ENCODE measurements around the gene RTN4RL1. TPM values are rescaled to one million over a fixed set of nuclear protein-coding genes. Genes with fewer than 3 reads are reported as not detected.

The RTN4RL1 gene
- total RNA-seq, 1 donor, result 1.1 TPM

DNA sequence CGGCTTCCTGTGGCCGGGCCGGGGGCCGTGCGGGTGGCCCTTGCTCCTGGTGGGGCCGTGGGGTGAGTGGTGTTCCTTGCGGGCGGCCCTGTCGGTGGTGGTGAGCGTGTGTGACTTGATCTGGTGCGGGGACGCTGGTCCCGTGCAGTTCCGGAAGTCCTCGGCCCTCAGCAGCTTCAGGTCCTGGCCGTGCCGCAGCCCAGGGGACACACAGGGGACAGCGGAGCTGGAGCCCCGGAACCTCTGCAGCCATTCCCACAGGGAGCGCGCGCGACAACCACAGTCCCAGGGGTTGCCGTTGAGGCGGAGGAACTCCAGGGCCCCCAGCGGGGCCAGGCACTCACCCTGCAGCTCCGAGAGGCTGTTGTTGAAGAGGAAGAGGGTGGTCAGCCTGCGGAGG lies 88.4 kb downstream of the RTN4RL1 start:
- Histone ChIP-seq H3K27me3 (ENCODE audit: insufficient read depth, low read length) (peaks cover 3% of the 10 kb centered on the region), H4K20me1 (ENCODE audit: insufficient read depth, low read length) (no peaks in the 10 kb centered on the region), H3K27ac (ENCODE audit: low read depth, low read length) (no peak overlapping the region), H3K4me2 (ENCODE audit: insufficient read depth, low read length) (no peak overlapping the region), H3K4me3 (ENCODE audit: insufficient read depth, low read length) (no peak overlapping the region), H2AFZ (ENCODE audit: low read length) (no peak overlapping the region), H3K79me2 (ENCODE audit: insufficient read depth, low read length) (no peaks in the 10 kb centered on the region), H3K9me3 (ENCODE audit: low read depth, low read length) (no peaks in the 10 kb centered on the region), H3K4me1 (ENCODE audit: insufficient read depth, low read length) (no peaks in the 10 kb centered on the region), H3K36me3 (ENCODE audit: insufficient read depth, low read length) (no peaks in the 10 kb centered on the region)
- TF ChIP-seq CTCF (IDR thresholded peaks at IDR 0.05; ENCODE audit: extremely low read depth, low read depth, low read length), result no peak
- DNase-seq (ENCODE audit: insufficient read length, low spot score, missing footprints), result no peak

DNA sequence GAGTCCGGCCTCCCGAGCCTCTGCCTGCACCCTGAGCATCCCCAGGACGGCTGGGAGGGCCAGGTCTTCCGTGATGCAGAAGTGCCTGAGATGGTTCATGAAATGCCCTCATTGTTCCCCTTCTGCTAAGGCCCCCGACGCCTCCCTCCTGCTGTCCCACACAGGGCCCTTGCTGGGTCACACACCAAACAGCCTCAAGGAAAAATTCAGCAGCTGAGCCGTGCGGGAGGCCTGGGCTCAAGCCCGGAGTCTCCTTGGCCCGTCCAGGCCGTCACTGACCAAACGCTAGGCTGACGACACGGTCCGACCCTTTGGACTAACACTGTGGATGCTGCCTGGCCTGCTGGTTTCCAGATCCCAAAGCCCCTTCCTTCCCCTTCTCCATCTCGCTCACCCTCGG lies 90.2 kb downstream of the RTN4RL1 start:
- TF ChIP-seq CTCF (IDR thresholded peaks at IDR 0.05; ENCODE audit: extremely low read depth, low read depth, low read length), result no peak
- Histone ChIP-seq H3K4me1 (ENCODE audit: insufficient read depth, low read length) (no peaks in the 10 kb centered on the region), H3K9me3 (ENCODE audit: low read depth, low read length) (no peaks in the 10 kb centered on the region), H3K4me2 (ENCODE audit: insufficient read depth, low read length) (no peak overlapping the region), H4K20me1 (ENCODE audit: insufficient read depth, low read length) (no peaks in the 10 kb centered on the region), H2AFZ (ENCODE audit: low read length) (no peak overlapping the region), H3K79me2 (ENCODE audit: insufficient read depth, low read length) (no peaks in the 10 kb centered on the region), H3K27ac (ENCODE audit: low read depth, low read length) (no peak overlapping the region), H3K27me3 (ENCODE audit: insufficient read depth, low read length) (peaks cover 3% of the 10 kb centered on the region), H3K36me3 (ENCODE audit: insufficient read depth, low read length) (no peaks in the 10 kb centered on the region), H3K4me3 (ENCODE audit: insufficient read depth, low read length) (no peak overlapping the region)
- DNase-seq (ENCODE audit: insufficient read length, low spot score, missing footprints), result peak; percentile 72

- Histone ChIP-seq H3K4me1 (ENCODE audit: insufficient read depth, low read length) (no peaks in the 10 kb centered on the region), H3K36me3 (ENCODE audit: insufficient read depth, low read length) (no peaks in the 10 kb centered on the region), H3K27me3 (ENCODE audit: insufficient read depth, low read length) (peaks cover 3% of the 10 kb centered on the region), H3K27ac (ENCODE audit: low read depth, low read length) (no peak overlapping the region), H3K4me2 (ENCODE audit: insufficient read depth, low read length) (no peak overlapping the region), H3K79me2 (ENCODE audit: insufficient read depth, low read length) (no peaks in the 10 kb centered on the region), H3K9me3 (ENCODE audit: low read depth, low read length) (no peaks in the 10 kb centered on the region), H2AFZ (ENCODE audit: low read length) (no peak overlapping the region), H3K4me3 (ENCODE audit: insufficient read depth, low read length) (no peak overlapping the region), H4K20me1 (ENCODE audit: insufficient read depth, low read length) (no peaks in the 10 kb centered on the region)
- no peak for TF ChIP-seq CTCF (IDR thresholded peaks at IDR 0.05; ENCODE audit: extremely low read depth, low read depth, low read length)
- DNase-seq (ENCODE audit: insufficient read length, low spot score, missing footprints), result peak; percentile 59
Measured at GRCh38 chr17:1933875-1934715, 91.0 kb downstream of the RTN4RL1 start.

DNA sequence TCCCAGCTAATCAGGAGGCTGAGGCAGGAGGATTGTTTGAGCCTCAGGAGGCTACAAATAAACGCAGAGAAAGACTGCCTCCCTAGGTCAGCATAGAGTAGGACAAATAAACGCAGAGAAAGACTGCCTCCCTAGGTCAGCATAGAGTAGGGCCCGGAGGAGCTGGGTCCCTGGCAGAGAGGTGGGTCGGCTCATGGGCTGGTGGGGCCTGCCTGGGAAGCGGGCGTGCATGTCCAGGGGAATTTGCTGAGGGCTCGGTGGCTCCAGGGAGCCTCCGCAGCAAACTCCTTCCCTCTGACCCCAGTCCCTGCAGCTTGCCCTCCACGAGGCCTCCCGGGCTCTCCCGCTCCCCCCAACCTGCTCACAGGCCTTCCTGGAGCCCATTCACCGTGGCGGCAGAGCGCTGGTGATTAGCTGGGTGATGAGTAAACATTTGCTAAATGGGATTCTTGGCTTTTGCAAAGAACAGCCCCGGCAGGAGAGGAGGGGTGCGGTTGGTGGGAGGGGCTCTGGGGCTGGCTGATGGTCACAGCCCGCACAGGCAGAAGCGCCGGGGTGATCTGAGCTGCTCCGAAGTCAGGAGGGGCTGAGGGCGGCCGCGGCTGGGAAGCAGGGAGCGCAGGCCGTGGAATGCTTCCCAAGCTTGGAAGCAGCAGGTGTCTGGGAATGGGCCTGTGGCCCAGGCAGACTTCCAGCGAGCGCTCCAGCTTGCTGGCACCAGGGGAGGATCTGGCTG lies 93.1 kb downstream of the RTN4RL1 start:
- H3K4me2 ChIP-seq (ENCODE audit: insufficient read depth, low read length), result no peak overlapping the region

More for the DNA sequence above, 93.1 kb downstream of the RTN4RL1 start:
- no peaks in the 10 kb centered on the region for H3K36me3 ChIP-seq (ENCODE audit: insufficient read depth, low read length)
- no peaks in the 10 kb centered on the region for H4K20me1 ChIP-seq (ENCODE audit: insufficient read depth, low read length)
- TF ChIP-seq CTCF (IDR thresholded peaks at IDR 0.05; ENCODE audit: extremely low read depth, low read depth, low read length), result no peak
- H3K27ac ChIP-seq (ENCODE audit: low read depth, low read length), result no peak overlapping the region
- H3K27me3 ChIP-seq (ENCODE audit: insufficient read depth, low read length), result peaks cover 3% of the 10 kb centered on the region
- no peak overlapping the region for H2AFZ ChIP-seq (ENCODE audit: low read length)
- no peaks in the 10 kb centered on the region for H3K4me1 ChIP-seq (ENCODE audit: insufficient read depth, low read length)
- DNase-seq (ENCODE audit: insufficient read length, low spot score, missing footprints), result peak; percentile 88
- H3K4me3 ChIP-seq (ENCODE audit: insufficient read depth, low read length), result no peak overlapping the region
- no peaks in the 10 kb centered on the region for H3K79me2 ChIP-seq (ENCODE audit: insufficient read depth, low read length)
- H3K9me3 ChIP-seq (ENCODE audit: low read depth, low read length), result no peaks in the 10 kb centered on the region
